HL-60 (cell line): ENCODE measurements around the gene PLD5.
"Not testable (repeated sequence)": the region's sequence is repeated elsewhere in the genome, so short reads cannot be mapped to it uniquely, and the experiment has no call there.

Experiments
- DNase-seq, 2 experiments: peaks; one replicate each; pipeline ENCODE4 v3.0.0-alpha.2; 2010 to 2020; ENCODE audit warnings: low read depth in 1 of 2, low spot score in 1 of 2
- H3K27ac ChIP-seq: fragments of 250-450 bp; sonication (Bioruptor Pico); replicated peaks from 2 replicates; pipeline ENCODE4 v1.5.1; 2020; ENCODE audit warnings: mild to moderate bottlenecking, moderate library complexity
- H3K27me3 ChIP-seq: fragments of 250-450 bp; sonication (Bioruptor Pico); 2 replicates; pipeline ENCODE4 v1.5.1; 2021; ENCODE audit warnings: mild to moderate bottlenecking, moderate library complexity; ENCODE audit not compliant: insufficient read depth, poor library complexity, severe bottlenecking
- H3K4me3 ChIP-seq: replicated peaks from 2 replicates; pipeline ENCODE4 v1.5.1; 2011; ENCODE audit warnings: mild to moderate bottlenecking, control low read depth, low read length; ENCODE audit not compliant: insufficient read depth
- CTCF ChIP-seq: IDR thresholded peaks from one replicate; pipeline ENCODE4 v1.5.1; 2011; ENCODE audit warnings: low read length, control low read depth, inconsistent platforms; ENCODE audit not compliant: insufficient read depth
- GABPA ChIP-seq: IDR thresholded peaks from 2 replicates; pipeline ENCODE4 v1.6.1; 2012; ENCODE audit warnings: low read depth
- POLR2AphosphoS5 ChIP-seq: IDR thresholded peaks from 2 replicates; pipeline ENCODE4 v1.6.1; 2012; ENCODE audit warnings: low read depth
- REST ChIP-seq: IDR thresholded peaks from 2 replicates; pipeline ENCODE4 v1.6.1; 2012; ENCODE audit warnings: low read depth; ENCODE audit not compliant: insufficient replicate concordance
- SPI1 ChIP-seq: IDR thresholded peaks from 2 replicates; pipeline ENCODE4 v1.6.1; 2012; ENCODE audit warnings: low read depth, mild to moderate bottlenecking, borderline replicate concordance

PLD5 gene

GRCh38 chr1:242100921-242101320 is 423.6 kb downstream of the PLD5 start:
- TF ChIP-seq SPI1 (no peak), POLR2AphosphoS5 (no peak), CTCF (no peak)
- Histone ChIP-seq H3K4me3 (no peak overlapping the region), H3K27ac (no peak overlapping the region), H3K27me3 (no peaks in the 10 kb centered on the region)
- DNase-seq = no peak

- not testable (repeated sequence) for DNase-seq, H3K4me3 ChIP-seq, H3K27ac ChIP-seq, H3K27me3 ChIP-seq
Measured at GRCh38 chr1:242097283-242097682, 427.2 kb downstream of the PLD5 start.

DNA sequence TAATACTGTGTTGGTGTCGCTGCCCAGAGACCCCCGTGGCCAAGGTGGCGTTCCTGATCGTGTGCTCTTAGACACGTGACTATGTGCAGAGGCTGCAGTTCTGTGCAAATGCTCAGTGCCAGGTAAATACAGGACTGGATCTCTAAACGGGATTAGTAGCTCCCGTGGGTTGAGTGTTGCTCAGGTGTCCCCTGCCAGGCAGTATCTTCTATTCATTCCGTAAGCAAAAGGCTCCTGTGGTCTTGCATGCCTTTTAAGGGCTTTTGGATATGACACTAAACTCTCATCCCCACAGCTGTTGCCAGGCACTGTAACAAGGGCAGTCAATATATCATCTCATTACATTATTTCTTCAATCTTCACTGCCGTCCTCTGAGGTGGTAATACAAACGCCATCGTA is 431.4 kb downstream of the PLD5 start:
- TF ChIP-seq SPI1 = no peak
- no peak for TF ChIP-seq REST
- TF ChIP-seq CTCF = no peak
- TF ChIP-seq POLR2AphosphoS5 = no peak
- TF ChIP-seq GABPA = no peak
- DNase-seq = no peak
- Histone ChIP-seq H3K4me3 (no peak overlapping the region), H3K27me3 (no peaks in the 10 kb centered on the region), H3K27ac (no peak overlapping the region)

DNA sequence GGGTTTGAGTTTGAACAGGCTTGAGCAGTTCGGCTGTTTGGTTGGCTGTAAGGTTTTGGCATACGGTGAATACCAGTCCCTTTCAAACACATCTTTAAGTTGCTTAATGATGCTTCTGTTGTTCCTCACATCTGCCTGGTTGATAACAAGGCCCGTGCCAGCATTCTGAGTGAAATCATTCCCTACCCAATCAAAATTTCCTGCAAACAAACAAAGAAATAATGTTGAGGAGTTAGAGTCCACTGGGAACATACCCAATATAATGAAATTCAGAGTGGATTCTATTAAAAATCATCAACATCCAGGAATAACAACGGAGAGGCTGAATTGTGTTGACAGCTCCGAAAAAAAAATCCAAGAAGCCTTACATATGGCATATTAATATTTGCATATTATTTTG is 434.6 kb downstream of the PLD5 start:
- TF ChIP-seq SPI1 (no peak), POLR2AphosphoS5 (no peak), GABPA (no peak), CTCF (no peak), REST (no peak)
- Histone ChIP-seq H3K27me3 (no peaks in the 10 kb centered on the region), H3K4me3 (no peak overlapping the region), H3K27ac (no peak overlapping the region)
- DNase-seq = no peak
